HuH-7 (cell line): ENCODE measurements around the gene PYM1.

Experiments used
- DNase-seq: peaks from one replicate; pipeline ENCODE4 v3.0.0; 2011; ENCODE audit warnings: low spot score

The PYM1 gene

DNA sequence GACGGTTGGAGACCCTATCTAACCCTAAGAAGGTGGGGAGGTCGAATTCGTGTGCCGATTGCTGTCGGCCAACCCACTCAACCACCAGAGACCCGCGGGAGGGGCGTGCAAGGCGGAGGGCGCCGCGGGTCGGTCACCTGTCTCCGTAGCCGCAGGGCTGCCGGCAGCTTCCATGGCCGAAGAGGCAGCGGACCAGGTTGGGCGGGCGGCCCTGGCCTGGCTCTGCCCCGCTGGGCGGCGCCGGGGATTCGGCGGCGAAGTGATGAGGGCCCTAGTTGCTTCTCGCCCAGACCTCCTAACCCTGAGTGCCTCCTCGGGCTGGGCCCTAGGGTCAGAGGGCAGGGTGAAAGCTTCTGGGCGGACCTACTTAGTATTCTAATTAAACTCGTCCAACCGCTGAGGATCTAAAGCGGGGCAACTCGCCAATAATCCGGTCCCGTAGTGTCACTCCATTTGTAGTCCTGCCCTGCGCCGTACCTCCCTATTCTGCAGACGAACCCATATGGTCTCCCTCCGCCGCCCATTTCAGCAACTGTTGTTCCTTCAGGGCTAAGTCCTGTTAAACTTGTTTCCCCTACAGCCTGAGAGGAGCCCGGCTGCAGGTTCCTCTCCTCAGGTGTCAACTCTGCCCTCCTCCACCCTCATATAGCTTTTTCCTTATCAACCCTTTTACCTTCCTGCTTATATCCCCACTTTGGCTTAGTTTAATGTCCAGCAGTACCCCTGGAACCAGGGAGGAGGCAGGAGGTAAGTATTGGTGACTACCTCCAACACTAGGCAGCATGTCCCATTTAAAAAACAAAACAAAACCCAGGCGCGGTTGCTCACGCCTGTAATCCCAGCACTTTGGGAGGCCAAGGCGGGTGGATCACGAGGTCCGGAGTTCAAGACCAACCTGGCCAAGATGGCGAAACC, at the start of gene PYM1:
Gene PYM1 (minus strand): TSS at position 307 of the 915 bp plus-strand sequence. CDS start 133 bp downstream, at position 174.
- DNase-seq, result peak; percentile 94

DNA sequence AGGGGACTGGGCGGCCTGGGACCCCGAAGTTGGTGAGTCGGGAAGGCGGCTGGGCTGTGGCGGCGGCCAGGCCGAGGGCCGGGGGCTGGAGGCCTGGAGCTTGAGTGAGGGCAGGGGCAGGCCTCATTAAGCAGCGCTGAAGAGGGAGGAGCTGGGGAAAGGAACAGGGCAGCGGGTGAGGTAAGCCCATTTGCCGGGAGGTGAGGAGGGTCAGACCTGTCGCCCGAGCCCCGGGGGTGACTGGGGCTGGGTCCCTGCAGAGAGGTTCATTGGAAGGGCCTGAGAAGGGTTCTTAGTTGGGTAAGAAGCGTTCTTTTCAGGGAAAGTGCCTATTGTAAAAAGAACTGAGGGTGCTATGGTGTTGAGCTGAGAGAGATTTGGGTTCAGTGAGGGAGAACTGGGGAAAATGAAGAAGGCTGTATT, 46.6 kb upstream of the PYM1 start:
- peak; percentile 60 for DNase-seq

DNA sequence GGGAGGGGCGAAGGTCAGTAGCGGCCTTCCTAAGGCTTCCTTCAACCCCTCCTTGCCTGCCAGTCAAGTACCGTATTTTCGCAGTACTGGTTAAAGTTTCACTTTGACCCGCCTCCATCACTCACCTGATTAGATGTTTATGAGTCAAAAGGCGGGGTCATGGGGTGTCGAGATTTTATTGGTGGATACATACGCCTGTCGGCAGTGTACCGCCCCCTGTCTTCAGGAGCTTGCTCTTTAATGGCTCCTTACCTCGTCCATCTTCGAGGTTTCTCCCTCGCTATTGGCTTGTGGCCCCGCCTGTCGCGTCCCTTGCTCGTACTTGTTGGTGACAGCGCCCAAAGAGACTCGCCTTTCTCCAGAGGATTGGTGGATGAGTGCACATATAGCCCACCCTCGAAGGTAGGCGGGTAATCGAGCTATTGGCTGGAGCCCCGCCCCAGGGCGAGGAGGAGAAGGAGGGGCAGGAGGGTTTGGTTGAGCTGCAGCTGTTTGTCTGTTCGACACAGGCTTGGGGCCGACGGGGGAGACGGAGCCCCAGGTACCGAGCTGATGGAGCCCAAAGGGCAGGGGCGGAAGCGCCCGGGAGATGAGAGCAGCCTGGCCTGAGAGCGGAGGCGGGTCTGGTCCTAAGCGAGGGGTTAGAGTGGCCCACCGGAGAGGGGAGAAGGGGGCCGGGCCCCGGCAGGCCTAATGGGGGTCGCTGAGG, 46.1 kb upstream of the PYM1 start, which contains the start of gene RAB5B:
Gene RAB5B (plus strand): TSS at position 480 of the 709 bp plus-strand sequence. CDS start 12,883 bp downstream, outside the sequence.
- DNase-seq, result peak; percentile 93

DNA sequence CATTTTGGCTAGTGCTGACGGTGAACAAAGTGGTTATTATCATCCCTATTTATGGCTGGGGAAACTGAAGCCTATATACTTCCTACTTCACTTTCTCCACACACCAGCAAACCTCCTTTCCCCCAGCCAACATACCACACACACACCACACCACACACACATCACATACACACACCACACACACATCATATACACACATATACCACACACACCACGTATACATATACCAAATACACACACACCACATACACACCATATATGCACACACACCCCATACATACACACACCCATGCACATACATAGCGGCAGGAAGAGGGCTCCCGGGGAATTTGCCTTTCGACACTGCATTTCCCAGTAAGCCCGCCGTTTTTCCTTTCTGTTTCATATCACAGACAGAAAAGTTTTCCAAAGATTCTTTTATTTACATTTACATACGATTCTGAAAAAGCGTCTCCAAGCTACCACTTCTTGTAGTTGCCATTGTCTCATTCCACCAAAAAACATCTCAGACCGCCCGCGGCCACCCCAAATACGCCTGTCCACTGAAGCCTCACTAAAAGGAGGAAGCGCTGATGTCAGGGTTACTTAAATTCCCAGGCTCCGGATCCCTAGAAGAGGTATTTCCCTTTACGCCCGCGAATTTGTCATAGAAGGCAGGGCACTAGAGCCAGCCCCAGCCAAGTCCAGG, 45.4 kb upstream of the PYM1 start:
- no peak for DNase-seq

GRCh38 chr12:55972456-55972855, 44.8 kb upstream of the PYM1 start:
- no peak for DNase-seq

GRCh38 chr12:55972042-55972441, 44.3 kb upstream of the PYM1 start:
- peak; percentile 26 for DNase-seq

- DNase-seq, result no peak
Observed at GRCh38 chr12:55970775-55971174, 43.1 kb upstream of the PYM1 start.

- no peak for DNase-seq
Observed at GRCh38 chr12:55969356-55969755, 41.7 kb upstream of the PYM1 start.

GRCh38 chr12:55966408-55967281, 39.0 kb upstream of the PYM1 start, which contains the start of gene CDK2:
TSS of gene CDK2 (plus strand) at chr12:55966830. CDS start at chr12:55967009, 179 bp downstream.
- DNase-seq, result peak; percentile 87

DNA sequence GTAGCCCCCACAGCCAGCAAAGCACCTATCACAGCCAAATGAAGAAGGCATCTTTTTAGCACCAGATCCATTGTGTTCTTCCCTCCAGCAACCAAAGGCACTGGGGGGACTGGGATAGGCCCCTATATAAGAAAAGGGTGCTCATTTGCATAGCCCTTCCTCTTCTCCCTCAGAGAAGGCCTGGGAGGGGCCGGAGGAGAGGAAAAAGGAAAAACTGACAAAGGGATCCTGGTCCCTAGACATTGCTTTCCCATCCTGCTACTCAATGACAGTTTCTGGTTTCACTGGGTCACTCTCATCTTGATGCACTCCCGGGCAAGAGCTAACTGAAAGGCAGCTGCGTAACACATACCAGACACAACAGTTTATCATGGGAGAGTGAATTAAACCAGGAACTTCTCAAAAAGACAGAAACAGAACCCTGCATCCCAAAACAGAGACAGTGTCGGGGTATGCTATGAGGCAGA, 38.3 kb upstream of the PYM1 start, which contains the start of gene PMEL:
Gene PMEL (minus strand): TSS at position 102 of the 467 bp plus-strand sequence. CDS start 31 bp downstream, at position 71.
- DNase-seq, result peak; percentile 28

DNA sequence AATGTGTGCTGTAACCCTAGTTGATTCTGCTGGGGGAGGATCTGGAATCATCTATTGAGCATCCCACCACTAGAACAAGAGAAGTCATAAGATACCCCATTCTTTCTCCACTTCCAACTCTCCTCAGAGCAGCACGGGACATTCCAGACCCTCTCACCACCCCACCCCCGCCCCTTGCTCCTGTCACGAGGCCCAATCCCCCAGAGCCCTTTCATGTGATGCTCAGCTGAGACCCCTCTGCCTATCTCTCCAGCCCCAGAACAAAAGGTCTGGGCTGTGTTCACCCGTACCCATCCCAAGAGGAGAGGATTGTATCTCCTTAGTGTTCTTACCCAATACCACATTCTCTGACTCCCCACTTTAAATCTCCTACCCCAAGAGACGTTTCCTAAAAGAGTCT, 37.5 kb upstream of the PYM1 start:
- DNase-seq, result no peak

- no peak for DNase-seq
Observed at GRCh38 chr12:55963760-55964159, 36.1 kb upstream of the PYM1 start.

- no peak for DNase-seq
Observed at GRCh38 chr12:55957106-55957859, 29.6 kb upstream of the PYM1 start.

- DNase-seq, result peak; percentile 29
Observed at GRCh38 chr12:55955800-55956508, 28.3 kb upstream of the PYM1 start.

GRCh38 chr12:55955344-55955743, 27.6 kb upstream of the PYM1 start:
- no peak for DNase-seq

GRCh38 chr12:55946553-55946952, 18.9 kb upstream of the PYM1 start:
- DNase-seq, result no peak

- DNase-seq, result no peak
Observed at GRCh38 chr12:55942577-55943136, 15.0 kb upstream of the PYM1 start.

- DNase-seq, result no peak
Observed at GRCh38 chr12:55942055-55942454, 14.4 kb upstream of the PYM1 start.

DNA sequence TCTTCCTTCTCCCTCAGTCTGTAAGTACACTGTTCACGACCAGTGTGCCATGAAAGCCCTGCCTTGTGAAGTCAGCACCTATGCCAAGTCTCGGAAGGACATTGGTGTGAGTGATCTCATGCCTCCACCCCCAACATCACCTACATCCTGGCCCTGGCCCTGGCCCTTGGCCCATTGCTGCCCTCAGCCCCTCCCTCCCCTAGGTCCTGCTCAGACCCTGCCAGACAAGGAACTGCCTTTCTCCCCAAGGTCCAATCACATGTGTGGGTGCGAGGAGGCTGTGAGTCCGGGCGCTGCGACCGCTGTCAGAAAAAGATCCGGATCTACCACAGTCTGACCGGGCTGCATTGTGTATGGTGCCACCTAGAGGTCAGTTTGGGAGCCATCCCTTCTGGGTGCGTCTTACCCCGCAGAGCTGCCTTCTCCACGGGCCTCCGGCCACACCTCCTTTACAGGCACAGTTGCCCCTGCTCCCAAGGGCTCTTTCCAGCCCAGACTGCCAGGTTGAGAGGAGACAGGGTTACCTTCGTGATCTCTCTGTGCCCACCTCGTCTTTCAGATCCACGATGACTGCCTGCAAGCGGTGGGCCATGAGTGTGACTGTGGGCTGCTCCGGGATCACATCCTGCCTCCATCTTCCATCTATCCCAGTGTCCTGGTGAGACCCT, 12.5 kb upstream of the PYM1 start:
- DNase-seq, result peak; percentile 92
